PC-9 (cell line): Measurements from ENCODE around the gene ASXL1. TPM values are rescaled to one million over a fixed set of nuclear protein-coding genes. Genes with fewer than 3 reads are reported as not detected.

Source experiments
- BruUV-seq: library from RNA; stranded (reverse); fragments of 400-500 nt; replicated peaks from 2 replicates; lab custom pipeline; 2021; lab: Mats Ljungman, UMichigan
- CTCF ChIA-PET: fragments of 300-600 bp; sonication (Branson Sonifier 250); formaldehyde crosslinking; loops from one replicate; lab custom pipeline; 2022; ENCODE audit warnings: antibody characterized with exemption; lab: Charles Lee
- POLR2A ChIA-PET: fragments of 300-600 bp; sonication (Branson Sonifier 250); formaldehyde crosslinking; loops from one replicate; lab custom pipeline; 2022; ENCODE audit warnings: antibody characterized with exemption; ENCODE audit not compliant: unreplicated experiment; lab: Charles Lee
- DNase-seq, 2 experiments: peaks; one replicate each; pipeline versions ENCODE4 v3.0.0 to v3.0.0-alpha.2; 2015 to 2022; ENCODE audit warnings: mixed read lengths in 1 of 2
- H2AFZ ChIP-seq: fragments of 200-600 bp; sonication (generic); 2 replicates; pipeline ENCODE4 v1.8.1; 2017; ENCODE audit warnings: antibody characterized with exemption
- H3F3A ChIP-seq: fragments of 200-600 bp; sonication (generic); 2 replicates; pipeline ENCODE4 v1.8.1; 2017; ENCODE audit warnings: antibody characterized with exemption, mild to moderate bottlenecking, low read depth; ENCODE audit not compliant: insufficient read depth
- H3K27ac ChIP-seq: fragments of 200-600 bp; sonication (generic); 2 replicates; pipeline ENCODE4 v1.6.1; 2016; ENCODE audit warnings: mixed run types
- H3K27me3 ChIP-seq: fragments of 200-600 bp; sonication (generic); 2 replicates; pipeline ENCODE4 v1.6.1; 2016; ENCODE audit warnings: low read depth, mixed run types; ENCODE audit not compliant: insufficient read depth
- H3K36me3 ChIP-seq: fragments of 200-600 bp; sonication (generic); 2 replicates; pipeline ENCODE4 v1.6.1; 2016; ENCODE audit warnings: low read depth, mixed run types
- H3K4me1 ChIP-seq: fragments of 200-600 bp; sonication (generic); replicated peaks from 2 replicates; pipeline ENCODE4 v1.6.1; 2016; ENCODE audit warnings: mixed run types; ENCODE audit not compliant: insufficient read depth
- H3K4me2 ChIP-seq: fragments of 200-600 bp; sonication (generic); 2 replicates; pipeline ENCODE4 v1.6.1; 2017; ENCODE audit warnings: mixed run types
- H3K4me3 ChIP-seq: fragments of 200-600 bp; sonication (generic); 2 replicates; pipeline ENCODE4 v1.6.1; 2016; ENCODE audit warnings: mixed run types
- H3K79me2 ChIP-seq: fragments of 200-600 bp; sonication (generic); 2 replicates; pipeline ENCODE4 v1.6.1; 2017; ENCODE audit warnings: low read depth, mixed run types
- H3K9me2 ChIP-seq: fragments of 200-600 bp; sonication (generic); 2 replicates; pipeline ENCODE4 v1.8.1; 2017; ENCODE audit warnings: mild to moderate bottlenecking; ENCODE audit not compliant: insufficient read depth
- H3K9me3 ChIP-seq: fragments of 200-600 bp; sonication (generic); 2 replicates; pipeline ENCODE4 v1.8.1; 2016; ENCODE audit warnings: low read depth; ENCODE audit not compliant: insufficient read depth
- H4K20me1 ChIP-seq: fragments of 200-600 bp; sonication (generic); 2 replicates; pipeline ENCODE4 v1.8.1; 2017; ENCODE audit not compliant: insufficient read depth
- EZH2 ChIP-seq: fragments of 200-600 bp; sonication (generic); IDR thresholded peaks from 2 replicates; pipeline ENCODE4 v1.8.0; 2017; ENCODE audit warnings: antibody characterized with exemption, low read depth
- intact Hi-C: fragments of 100-400 bp; cut with micrococcal nuclease; formaldehyde crosslinking; loops from one replicate; pipeline ENCODE4 v1.10.0; 2022; ENCODE audit not compliant: unreplicated experiment
- total RNA-seq: library from RNA; stranded (reverse); gene quantifications from 2 replicates; pipeline ENCODE4 v1.2.3, GENCODE V29; 2021
- TF ChIP-seq, protein P1 (sequence below): fragments of 200-600 bp; sonication (generic); conservative IDR thresholded peaks from 2 replicates; pipeline ENCODE4 v1.6.1; 2017; ENCODE audit warnings: mixed run types, antibody characterized with exemption, mild to moderate bottlenecking, moderate library complexity

Gene ASXL1
- total RNA-seq, 1 experiment from 2014 or later = 123 TPM

DNA sequence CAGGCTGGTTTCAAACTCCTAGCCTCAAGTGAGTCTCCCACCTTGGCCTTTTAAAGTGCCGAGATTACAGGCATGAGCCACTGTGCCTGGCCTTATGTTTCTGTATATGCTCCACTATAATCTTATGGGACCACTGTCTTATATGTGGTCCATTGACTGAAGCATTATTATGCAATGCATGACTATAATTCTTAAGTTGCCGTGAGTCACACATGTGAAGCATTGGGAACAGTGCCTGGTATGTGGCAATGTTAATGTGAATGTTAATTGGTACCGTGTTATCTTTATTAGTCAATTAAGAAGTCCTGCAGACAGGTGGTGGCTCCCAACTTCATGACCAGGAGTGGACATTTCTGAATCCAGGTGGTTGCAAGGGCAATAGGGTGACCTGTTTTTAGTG, 14.7 kb upstream of the ASXL1 start:
- Histone ChIP-seq H3K79me2 (no peaks in the 10 kb centered on the region), H3K4me2 (no peak overlapping the region), H3K4me1 (no peaks in the 10 kb centered on the region), H3K9me2 (no peaks in the 10 kb centered on the region), H3K4me3 (no peak overlapping the region), H3K27ac (no peak overlapping the region), H3K9me3 (no peaks in the 10 kb centered on the region), H2AFZ (no peak overlapping the region), H3F3A (0 out of 2 replicates have a peak, but pooled peaks cover 8% of the 10 kb centered on the region), H4K20me1 (no peaks in the 10 kb centered on the region), H3K27me3 (no peaks in the 10 kb centered on the region), H3K36me3 (no peaks in the 10 kb centered on the region)
- TF ChIP-seq EZH2 = no peak
- TF ChIP-seq, protein P1, sequence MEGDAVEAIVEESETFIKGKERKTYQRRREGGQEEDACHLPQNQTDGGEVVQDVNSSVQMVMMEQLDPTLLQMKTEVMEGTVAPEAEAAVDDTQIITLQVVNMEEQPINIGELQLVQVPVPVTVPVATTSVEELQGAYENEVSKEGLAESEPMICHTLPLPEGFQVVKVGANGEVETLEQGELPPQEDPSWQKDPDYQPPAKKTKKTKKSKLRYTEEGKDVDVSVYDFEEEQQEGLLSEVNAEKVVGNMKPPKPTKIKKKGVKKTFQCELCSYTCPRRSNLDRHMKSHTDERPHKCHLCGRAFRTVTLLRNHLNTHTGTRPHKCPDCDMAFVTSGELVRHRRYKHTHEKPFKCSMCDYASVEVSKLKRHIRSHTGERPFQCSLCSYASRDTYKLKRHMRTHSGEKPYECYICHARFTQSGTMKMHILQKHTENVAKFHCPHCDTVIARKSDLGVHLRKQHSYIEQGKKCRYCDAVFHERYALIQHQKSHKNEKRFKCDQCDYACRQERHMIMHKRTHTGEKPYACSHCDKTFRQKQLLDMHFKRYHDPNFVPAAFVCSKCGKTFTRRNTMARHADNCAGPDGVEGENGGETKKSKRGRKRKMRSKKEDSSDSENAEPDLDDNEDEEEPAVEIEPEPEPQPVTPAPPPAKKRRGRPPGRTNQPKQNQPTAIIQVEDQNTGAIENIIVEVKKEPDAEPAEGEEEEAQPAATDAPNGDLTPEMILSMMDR = no peak
- ChIA-PET POLR2A (no interaction called here), CTCF (no interaction called here)
- DNase-seq = no peak
- no TSS peak for BruUV-seq
- intact Hi-C loops = no loop called here

DNA sequence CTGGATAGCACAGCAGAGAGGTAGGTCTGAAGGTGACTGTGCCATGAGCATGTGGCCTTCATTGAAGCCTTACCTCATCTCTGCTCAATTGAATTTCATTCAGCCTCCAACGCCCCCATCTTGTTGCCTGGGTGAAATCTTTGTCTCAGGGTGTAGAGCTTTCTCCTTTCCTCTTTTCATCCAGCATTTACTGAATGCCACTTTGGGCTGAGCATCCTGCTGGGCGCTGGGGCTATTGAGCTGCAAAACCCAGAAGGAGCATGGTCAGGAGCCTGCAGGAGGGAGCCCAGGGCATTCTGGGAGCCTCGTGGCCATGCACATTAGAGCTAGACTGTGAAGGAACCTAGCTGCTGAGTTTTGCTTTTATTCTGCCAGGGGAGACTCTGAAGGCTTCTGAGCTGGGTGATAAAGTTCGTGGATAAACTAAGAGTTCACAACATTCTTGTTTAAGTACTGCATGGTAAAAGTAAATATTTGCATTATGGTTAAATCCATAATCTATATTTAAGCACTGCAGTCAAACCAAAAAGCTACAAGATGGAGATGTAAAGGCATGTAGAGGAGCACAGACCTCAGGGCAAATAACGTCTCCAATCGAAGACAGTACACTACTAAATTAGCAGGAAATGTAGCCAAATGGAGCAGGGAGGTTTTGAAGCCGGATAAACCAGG, 13.2 kb upstream of the ASXL1 start:
- TF ChIP-seq EZH2 = no peak
- TF ChIP-seq, protein P1 = no peak
- Histone ChIP-seq H3K4me1 (no peaks in the 10 kb centered on the region), H3K9me3 (no peaks in the 10 kb centered on the region), H3K79me2 (no peaks in the 10 kb centered on the region), H3K27me3 (no peaks in the 10 kb centered on the region), H3K9me2 (no peaks in the 10 kb centered on the region; the same call in 1 of the 2 replicates), H2AFZ (no peak overlapping the region), H3K36me3 (no peaks in the 10 kb centered on the region), H3K4me2 (no peak overlapping the region), H3K27ac (no peak overlapping the region), H4K20me1 (no peaks in the 10 kb centered on the region), H3F3A (0 out of 2 replicates have a peak, but pooled peaks cover 8% of the 10 kb centered on the region), H3K4me3 (no peak overlapping the region)
- CTCF ChIA-PET = no interaction called here
- BruUV-seq = no TSS peak
- no peak for DNase-seq
- POLR2A ChIA-PET = no interaction called here
- intact Hi-C loops = no loop called here

DNA sequence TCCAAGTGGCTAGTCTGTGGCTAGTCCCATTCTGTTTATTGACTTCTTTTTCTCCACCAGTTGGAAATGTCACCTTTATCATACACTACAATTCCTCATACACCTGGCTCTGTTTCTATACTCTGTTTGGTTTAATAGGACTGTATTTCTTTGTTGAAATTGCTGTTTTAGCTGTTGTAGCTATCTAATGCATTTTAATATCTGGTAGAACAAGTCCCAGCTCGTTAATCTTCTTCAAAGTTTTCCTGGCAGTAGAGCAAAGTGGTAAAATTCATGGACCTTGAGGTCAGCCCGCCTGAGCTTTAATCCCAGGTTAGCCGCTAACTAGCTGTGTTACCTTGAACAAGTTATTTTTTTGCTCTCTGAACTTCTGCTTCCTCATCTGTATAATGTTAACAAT, 9.9 kb upstream of the ASXL1 start:
- H3K9me3 ChIP-seq = no peaks in the 10 kb centered on the region
- H3K36me3 ChIP-seq = no peaks in the 10 kb centered on the region
- ChIA-PET CTCF (no interaction called here), POLR2A (no interaction called here)
- H3K27ac ChIP-seq = no peak overlapping the region
- intact Hi-C loops = no loop called here
- BruUV-seq = no TSS peak
- no peak for DNase-seq
- H3K4me3 ChIP-seq = no peak overlapping the region
- TF ChIP-seq EZH2 = no peak
- TF ChIP-seq, protein P1 = no peak
- no peaks in the 10 kb centered on the region; the same call in 1 of the 2 replicates for H3K9me2 ChIP-seq
- H3K4me2 ChIP-seq = no peak overlapping the region
- no peak overlapping the region for H2AFZ ChIP-seq
- H3K27me3 ChIP-seq = no peaks in the 10 kb centered on the region
- H3K79me2 ChIP-seq = no peaks in the 10 kb centered on the region
- no peaks in the 10 kb centered on the region for H3K4me1 ChIP-seq
- no peaks in the 10 kb centered on the region for H3F3A ChIP-seq
- H4K20me1 ChIP-seq = no peaks in the 10 kb centered on the region
